GM20431 (cell line): ENCODE results near the gene KRT80.

Experiments
- in situ Hi-C: fragments of 300-500 bp; cut with MseI, MboI; formaldehyde crosslinking; loops from one replicate; pipeline ENCODE4 v1.15.0; 2020; ENCODE audit warnings: low sequenced_read_pairs; ENCODE audit not compliant: unreplicated experiment

The KRT80 gene

DNA sequence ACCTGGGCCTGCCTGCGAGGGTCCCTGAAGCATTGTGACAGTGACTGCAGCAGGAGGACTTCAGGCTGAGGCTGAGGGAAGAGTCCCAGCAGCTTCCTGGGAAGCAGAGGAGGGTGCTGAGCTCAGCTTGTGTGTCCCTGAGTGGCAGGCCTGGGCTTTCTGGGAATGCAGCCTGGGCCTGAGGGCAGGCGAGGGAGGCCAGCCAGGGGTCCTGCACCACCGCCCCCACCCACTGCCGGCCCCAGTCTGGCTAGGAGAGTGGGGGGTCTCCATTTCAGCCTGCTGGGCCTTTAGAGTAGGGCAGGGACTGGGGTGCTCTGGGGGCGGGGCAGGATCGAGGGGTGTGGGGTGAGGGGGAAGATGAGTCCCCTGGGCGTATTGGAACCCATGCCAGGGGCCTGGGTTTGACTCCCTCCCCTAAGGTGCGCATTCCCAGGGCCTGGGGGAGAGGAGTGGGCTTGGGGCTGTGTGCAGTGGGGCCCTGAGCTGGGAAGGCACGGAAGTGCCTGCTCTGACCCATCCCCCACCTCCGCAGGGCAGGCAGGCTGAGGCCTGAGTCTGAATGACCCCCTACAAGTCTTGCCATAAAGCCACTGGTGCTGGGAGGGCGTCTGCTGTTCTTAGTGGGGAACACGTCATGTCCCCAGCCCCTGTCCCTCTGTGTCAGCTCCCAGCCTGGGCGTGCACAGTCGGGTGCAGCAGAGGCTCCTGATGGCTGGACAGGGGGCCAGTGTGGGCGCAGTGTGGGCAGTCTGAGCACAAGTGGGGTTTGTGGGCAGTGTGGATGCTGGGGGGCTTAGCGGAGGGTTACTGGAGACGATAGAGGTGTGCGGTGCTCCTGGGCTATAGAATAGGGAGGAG is 46.4 kb downstream of the KRT80 start:
- in situ Hi-C loops, result no loop called here

GRCh38 chr12:52144512-52145227 is 47.1 kb downstream of the KRT80 start:
- in situ Hi-C loops, result no loop called here

DNA sequence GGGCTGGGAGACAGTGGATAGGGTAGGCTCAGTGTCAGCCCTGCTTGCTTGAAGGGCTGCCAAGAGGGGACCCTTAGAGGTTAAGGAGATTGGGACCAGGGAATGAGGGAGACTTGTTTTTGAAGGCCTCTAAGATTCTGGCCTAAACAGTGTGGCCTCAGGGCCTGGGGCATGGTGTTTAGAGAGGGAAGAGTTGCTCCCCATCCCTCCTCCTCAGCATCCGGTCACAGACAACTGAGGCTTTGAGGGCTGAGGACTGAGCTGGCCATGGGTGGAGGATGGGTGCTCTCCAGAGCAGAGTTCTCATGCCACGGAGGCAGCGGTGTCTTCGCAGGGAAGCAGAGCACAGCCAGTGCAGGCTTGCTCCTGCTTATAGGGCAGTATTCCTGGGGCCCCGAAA is 49.4 kb downstream of the KRT80 start:
- in situ Hi-C loops, result no loop called here

DNA sequence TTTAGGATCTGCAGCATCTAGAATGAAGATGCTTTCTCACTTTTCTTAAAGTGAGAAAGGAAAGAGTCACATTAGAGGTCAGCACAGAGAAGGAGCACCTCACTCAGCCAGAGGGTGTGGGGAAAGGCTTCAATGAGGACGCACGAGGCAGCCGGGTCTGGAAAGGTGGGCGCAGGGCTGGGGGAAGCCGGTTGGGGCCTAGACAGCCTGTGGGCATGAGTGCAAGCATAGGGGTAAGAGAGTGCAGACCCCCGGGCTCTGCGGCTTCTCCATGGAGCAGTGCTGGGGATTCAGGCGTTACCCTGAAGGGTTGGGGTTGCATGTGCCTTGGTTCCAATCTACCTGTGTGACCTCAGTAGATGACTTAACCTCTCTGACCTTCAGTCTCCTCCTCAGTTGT is 49.9 kb downstream of the KRT80 start:
- in situ Hi-C loops, result no loop called here

DNA sequence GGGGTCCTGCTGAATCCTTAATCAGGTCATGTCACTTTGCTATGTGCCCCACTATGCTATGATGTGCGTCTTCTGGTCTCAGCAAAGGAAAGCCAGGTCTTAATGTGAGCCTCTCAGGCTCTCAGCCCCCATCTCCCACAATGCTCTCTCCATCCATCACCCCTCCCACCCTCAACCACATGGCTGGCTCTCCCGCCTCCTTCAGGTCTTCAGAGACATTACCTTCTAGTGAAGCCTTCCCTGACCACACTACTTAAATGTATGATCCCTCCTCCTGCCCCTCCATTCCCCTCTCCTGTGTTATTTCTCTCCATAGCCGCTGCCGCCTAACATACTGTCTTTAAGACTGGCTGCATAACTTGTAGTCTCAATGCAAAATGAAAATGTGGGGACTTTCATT is 50.5 kb downstream of the KRT80 start:
- in situ Hi-C loops, result no loop called here

DNA sequence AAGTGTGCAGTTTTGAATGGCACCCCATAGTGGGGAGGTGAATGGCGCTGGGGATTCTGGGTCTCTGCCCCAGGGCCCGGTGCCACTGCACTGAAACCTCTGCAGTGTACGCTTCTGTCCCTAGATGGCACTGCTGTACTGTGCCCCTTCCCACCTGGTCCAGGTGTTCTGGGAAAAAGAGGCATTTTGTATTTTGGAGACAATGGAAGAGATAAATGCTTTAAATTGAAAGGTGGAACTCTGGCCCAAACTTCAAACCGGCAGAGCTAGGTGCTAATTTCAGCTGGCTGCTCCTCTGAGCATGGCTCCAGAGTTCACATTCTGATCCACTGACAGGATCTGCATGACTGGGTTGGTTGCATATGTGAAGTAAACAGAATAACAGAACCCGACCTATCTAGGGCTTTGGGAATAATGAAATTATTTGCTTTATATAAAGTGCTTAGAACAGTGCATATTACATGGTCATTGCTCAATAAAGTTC is 52.2 kb downstream of the KRT80 start:
- in situ Hi-C loops, result no loop called here

DNA sequence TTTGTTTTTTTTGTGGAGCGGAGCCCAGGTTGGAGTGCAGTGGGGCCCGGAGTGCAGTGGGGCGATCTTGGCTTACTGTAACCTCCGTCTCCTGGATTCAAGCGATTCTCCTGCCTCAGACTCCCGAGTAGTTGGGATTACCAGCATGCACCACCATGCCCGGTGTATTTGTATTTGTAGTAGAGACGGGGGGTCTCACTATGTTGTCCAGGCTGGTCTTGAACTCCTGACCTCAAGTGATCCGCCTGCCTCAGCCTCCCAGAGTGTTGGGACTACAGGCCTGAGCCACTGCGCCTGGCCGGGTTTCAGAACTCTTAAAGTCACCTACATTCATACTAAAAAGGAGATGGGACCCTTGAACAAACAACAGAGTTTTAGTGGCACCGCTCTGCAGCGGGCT is 52.7 kb downstream of the KRT80 start:
- in situ Hi-C loops, result no loop called here

GRCh38 chr12:52137746-52138145 is 54.1 kb downstream of the KRT80 start:
- in situ Hi-C loops, result no loop called here

DNA sequence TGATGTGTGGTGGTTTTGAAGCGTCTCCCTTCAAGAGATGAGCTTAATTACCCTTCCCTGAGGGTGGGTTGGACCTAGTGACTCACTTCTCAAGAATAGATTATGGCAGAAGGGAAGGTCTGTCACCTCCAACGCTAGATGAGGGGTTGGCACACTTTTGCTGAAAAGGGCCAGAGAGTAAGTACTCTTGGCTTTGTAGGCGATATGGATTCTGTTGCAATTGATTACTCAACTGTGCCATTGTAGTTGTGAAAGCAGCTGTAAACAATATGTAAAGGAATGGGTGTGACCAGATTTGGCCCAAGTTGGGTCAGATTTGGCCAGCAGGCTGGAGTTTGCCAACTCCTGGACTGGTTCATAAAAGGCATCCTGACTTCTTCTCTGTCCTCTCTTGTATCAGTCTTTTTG is 59.1 kb downstream of the KRT80 start:
- in situ Hi-C loops, result no loop called here

DNA sequence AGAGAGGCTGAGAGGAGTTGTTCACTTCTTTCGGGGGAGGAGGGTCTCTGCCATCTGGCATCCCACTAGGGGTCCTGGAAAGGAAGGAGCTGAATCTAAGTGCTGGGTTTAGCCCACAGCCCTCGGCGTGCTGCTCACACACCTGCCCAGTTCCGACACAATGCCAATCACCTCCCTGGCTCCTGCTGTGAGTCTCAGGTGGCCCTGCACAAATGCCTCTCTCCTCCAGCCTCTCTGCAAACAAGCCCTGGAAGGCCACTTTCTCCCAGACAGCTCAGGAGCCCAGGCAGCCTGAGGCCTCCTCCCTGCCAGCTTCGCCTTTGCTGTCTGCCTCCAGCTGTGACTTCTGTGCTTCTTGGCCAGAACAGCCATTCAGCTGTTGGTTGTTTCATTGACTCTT is 61.1 kb downstream of the KRT80 start:
- in situ Hi-C loops, result no loop called here

- in situ Hi-C loops, result no loop called here
Measured at GRCh38 chr12:52127683-52128450, 63.9 kb downstream of the KRT80 start.

DNA sequence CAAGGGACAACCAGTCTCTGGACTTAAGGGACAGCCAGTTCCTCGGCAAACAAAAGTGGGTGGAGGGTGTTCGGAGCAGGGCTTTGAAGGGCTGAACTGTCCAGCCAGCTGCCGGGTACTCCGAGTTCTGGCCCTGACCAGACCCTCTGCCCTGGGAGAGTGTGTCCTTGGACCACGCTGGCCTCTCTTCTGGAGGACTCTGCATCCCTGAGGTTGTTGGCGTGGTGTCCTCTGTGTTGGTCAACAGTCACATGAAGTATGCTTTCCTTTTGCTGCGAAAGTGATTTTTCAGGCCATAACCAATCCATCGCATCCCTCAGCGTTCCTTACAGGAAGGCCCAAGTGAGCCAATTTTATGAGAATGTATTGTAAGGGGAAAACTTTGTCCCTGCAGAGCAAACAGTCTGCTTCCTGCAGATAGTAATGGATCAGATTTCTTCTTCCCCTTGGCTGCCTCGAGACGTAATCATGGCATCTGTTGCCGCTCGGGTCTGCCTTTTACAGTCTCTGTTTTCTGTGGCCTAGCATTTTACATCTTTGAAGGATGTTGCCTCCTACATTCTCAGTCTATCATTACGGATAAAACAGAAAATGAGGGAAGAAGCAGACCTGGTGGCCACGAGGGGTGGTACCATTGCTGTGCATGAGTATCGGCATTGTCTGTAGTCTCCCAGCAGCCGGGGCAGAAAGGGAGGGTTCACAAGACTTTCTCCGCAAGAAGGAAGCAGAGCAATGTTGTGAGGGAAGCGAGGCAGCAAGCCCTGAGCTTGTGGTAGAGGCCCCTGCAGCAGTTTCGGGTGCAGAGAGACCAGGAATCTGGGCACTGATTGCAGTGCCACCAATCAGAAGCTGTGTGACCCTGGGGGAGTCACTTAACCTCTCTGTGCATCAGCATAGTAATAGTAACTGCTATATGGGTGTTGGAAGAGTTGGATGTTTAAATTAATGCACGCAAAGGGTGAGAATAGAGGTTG is 64.9 kb downstream of the KRT80 start:
- in situ Hi-C loops, result no loop called here

DNA sequence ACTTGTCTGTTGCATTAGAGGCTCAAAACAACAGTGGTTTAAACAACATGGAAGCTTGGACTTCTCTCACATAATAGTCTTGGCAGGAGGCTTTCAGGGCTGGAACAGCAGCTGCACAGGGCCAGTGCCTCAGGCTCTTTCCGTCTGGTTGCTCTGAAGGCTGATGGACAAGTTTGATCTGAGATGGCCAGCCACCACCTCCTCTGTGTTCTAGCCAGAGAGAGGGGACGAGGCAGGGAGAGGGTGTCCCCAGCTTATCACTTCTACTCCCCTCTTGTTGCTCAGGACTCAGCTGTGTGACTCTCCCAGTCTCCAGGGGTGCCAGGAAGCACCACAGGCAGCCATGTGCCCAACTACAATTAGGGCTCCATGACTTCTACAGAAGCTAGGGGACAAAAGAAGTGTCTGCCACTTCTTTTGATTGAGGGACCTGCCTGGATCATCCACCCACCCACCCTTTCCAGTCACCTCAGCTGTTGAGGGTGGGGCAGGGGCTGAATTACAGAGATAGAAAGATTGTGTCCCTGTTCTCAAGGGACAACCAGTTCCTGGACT is 65.7 kb downstream of the KRT80 start:
- in situ Hi-C loops, result no loop called here

DNA sequence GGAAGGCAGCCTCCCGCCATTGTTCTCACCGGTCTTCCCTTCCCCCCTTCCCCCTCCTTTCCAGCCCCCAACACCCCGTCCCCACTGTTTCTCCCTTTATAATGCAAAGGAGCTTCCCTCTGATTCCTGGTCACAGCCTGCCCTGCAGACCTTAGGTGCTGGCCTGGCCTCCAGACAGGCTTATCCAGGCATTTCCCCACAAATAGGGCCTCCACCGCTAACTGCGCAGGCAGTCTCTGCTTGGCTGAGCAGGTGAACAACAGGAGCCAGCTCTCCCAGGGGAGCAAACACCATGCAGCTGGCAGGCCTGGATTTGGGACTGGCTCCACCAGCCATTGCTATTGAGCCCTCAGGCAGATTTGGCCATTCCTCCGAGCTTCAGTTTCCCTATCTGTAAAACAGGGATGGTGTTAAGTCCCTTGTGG is 66.3 kb downstream of the KRT80 start:
- in situ Hi-C loops, result no loop called here

GRCh38 chr12:52123487-52124186 is 68.2 kb downstream of the KRT80 start:
- in situ Hi-C loops, result no loop called here

DNA sequence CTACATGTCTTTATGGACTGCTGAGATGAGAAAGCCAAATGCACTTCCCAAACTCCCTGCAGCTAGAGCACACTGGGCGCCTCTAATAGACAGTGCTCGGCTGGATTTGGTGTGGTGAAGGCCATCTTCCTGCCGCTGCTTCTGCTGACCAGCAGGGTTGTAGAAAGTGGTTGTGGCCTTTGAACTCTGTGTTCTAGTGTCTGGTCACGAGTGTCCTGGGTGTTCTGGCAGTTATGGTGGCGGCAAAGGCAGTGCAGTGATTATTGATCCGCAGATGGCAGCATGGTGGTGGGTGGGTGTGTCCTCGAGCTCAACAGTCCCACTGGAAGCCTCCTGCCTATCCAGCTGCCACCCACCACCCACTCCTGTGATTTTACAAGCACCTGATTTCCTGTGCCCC is 68.9 kb downstream of the KRT80 start:
- in situ Hi-C loops, result no loop called here

- in situ Hi-C loops, result no loop called here
Measured at GRCh38 chr12:52122540-52122871, 69.3 kb downstream of the KRT80 start.

- in situ Hi-C loops, result no loop called here
Measured at GRCh38 chr12:52121824-52122539, 69.8 kb downstream of the KRT80 start.
